Stimulated activated CD8-positive, alpha-beta memory T cell treated with anti-CD3 and anti-CD28 coated beads, Interleukin-2, amount 100 ng/mL, for 48 hours (primary cell): ENCODE data around the gene UBA6.

Experiments
- DNase-seq, 2 donors: peaks; one replicate each; pipeline ENCODE4 v3.0.0-alpha.2; 2020; ENCODE audit warnings: low read depth in 2 of 2

Gene UBA6

GRCh38 chr4:67576059-67576466, 124.9 kb downstream of the UBA6 start:
- no peak for DNase-seq

- no peak for DNase-seq
These were observed 125.5 kb downstream of the UBA6 start for GRCh38 chr4:67575232-67576058.

GRCh38 chr4:67573193-67573592, 127.8 kb downstream of the UBA6 start:
- DNase-seq, result no peak

GRCh38 chr4:67571975-67572374, 129.0 kb downstream of the UBA6 start:
- no peak for DNase-seq

GRCh38 chr4:67570537-67570936, 130.4 kb downstream of the UBA6 start:
- DNase-seq, result no peak

GRCh38 chr4:67568820-67569219, 132.1 kb downstream of the UBA6 start:
- no peak for DNase-seq

GRCh38 chr4:67566335-67566734, 134.6 kb downstream of the UBA6 start:
- no peak for DNase-seq

- no peak for DNase-seq
These were observed 135.7 kb downstream of the UBA6 start for GRCh38 chr4:67565284-67565683.
